Adrenal gland (tissue), 12 donors: ENCODE measurements around the gene FYB1. TPM values are rescaled to one million over a fixed set of nuclear protein-coding genes. Genes with fewer than 3 reads are reported as not detected.

Source experiments
- DNase-seq, 7 donors: peaks; one replicate each; pipeline ENCODE4 v3.0.0-alpha.2; 2019 to 2020
- H3K27ac ChIP-seq, 5 donors: fragments of 200-600 bp; sonication (generic) in 4 of 5; 1 replicate in 3 of 5; 2 replicates in 2 of 5; pipeline versions ENCODE4 v1.5.1 to v1.8.0; 2016 to 2020; ENCODE audit warnings: mild to moderate bottlenecking in 1 of 5
- H3K27me3 ChIP-seq: fragments of 200-600 bp; 2 replicates; pipeline ENCODE4 v1.8.0; 2021
- H3K36me3 ChIP-seq, 2 donors: fragments of 200-600 bp; replicated peaks in 1 of 2; 1 replicate in 1 of 2; 2 replicates in 1 of 2; pipeline versions ENCODE4 v1.5.1 to v1.8.0; 2018 to 2022
- H3K4me1 ChIP-seq, 2 donors: fragments of 200-600 bp; replicated peaks in 1 of 2; 1 replicate in 1 of 2; 2 replicates in 1 of 2; pipeline versions ENCODE4 v1.5.1 to v1.8.0; 2018 to 2021
- H3K4me3 ChIP-seq, 4 donors: fragments of 200-600 bp; sonication (generic) in 3 of 4; one replicate each; pipeline ENCODE4 v1.5.1; 2016 to 2018
- H3K9me3 ChIP-seq, 3 donors: fragments of 200-600 bp; sonication (generic) in 1 of 3; replicated peaks in 1 of 3; 1 replicate in 2 of 3; 2 replicates in 1 of 3; pipeline versions ENCODE4 v1.5.1 to v1.8.0; 2016 to 2021
- CTCF ChIP-seq, 6 experiments: fragments of 450-650 bp in 4 of 6; fragments of 200-600 bp in 2 of 6; sonication (generic) in 1 of 6; IDR thresholded peaks; 1 replicate in 5 of 6; 2 replicates in 1 of 6; pipeline versions ENCODE4 v1.5.1 to v1.8.0; 2016 to 2021; ENCODE audit warnings: antibody characterized with exemption in 6 of 6, mild to moderate bottlenecking in 2 of 6, moderate library complexity in 1 of 6
- POLR2A ChIP-seq, 2 donors: fragments of 450-650 bp; IDR thresholded peaks; one replicate each; pipeline ENCODE4 v1.6.1; 2017; ENCODE audit warnings: antibody characterized with exemption in 2 of 2, mild to moderate bottlenecking in 2 of 2, moderate library complexity in 1 of 2
- WGBS, 4 donors: extraction: QIAGEN DNeasy Blood & Tissue Kit in 2 of 4; methylation state at CpG; one replicate each; pipeline versions ENCODE4 v1.1.5 to v1.1.7; 2013 to 2017; 5-methylcytosine and 5-hydroxymethylcytosine counted together
- intact Hi-C, 2 donors: fragments of 100-400 bp; cut with DNase I; formaldehyde crosslinking; loops; one replicate each; pipeline versions ENCODE4 v1.14.1 to v1.15.0; 2022 to 2023
- polyA plus RNA-seq, 3 donors: library from polyadenylated mRNA; stranded (reverse); fragments of 200-250 nt in 2 of 3; fragments of 350-450 nt in 1 of 3; fragmentation: Illumina TruSeq in 1 of 3; extraction: RNeasy Lipid Tissue Mini Kit (QIAGEN cat#74804) in 1 of 3; gene quantifications; one replicate each; pipeline ENCODE4 v1.2.3, GENCODE V29; 2013 to 2014
- total RNA-seq, 9 donors: library from RNA; depleted of rRNA in 4 of 9; stranded (reverse); fragments of >200 nt in 4 of 9; fragments of 120-200 nt in 1 of 9; fragmentation: NEBNext Ultra II Directional in 1 of 9; extraction: Animal tissue kit (Norgen Biotek cat#: 25700) in 1 of 9; gene quantifications; one replicate each; pipeline versions ENCODE4 v1.1.0 to v1.2.4, GENCODE V29; 2013 to 2023
- donor health status: healthy with polysubstance abuse.
- donor health status: Bipolar disorder and iron deficiency.
- donor health status: DM: yes; HTN: yes; CAD: no.
- donor health status: DM: no; HTN: no; CAD: no.
- donor health status: DM: no; HTN: no; CAD: no.
- donor health status: DM: yes; HTN: yes; CAD: no.

The FYB1 gene
- total and polyA plus RNA-seq, 12 donors: 1.6 to 29.8 (median 13.6) TPM

- peaks cover 0 to 10% of the 10 kb centered on the region in 2 donors for H3K4me1 ChIP-seq
- no peak overlapping the region for H3K4me3 ChIP-seq
- no peak for DNase-seq
- no peaks in the 10 kb centered on the region for H3K9me3 ChIP-seq
- TF ChIP-seq POLR2A (IDR thresholded peaks at IDR 0.05): no peak
- TF ChIP-seq CTCF (IDR thresholded peaks at IDR 0.05): no peak
- no peak overlapping the region for H3K27ac ChIP-seq
- no peaks in the 10 kb centered on the region for H3K27me3 ChIP-seq
- intact Hi-C loops: no loop called here
- 77 to 86% (median 82%) methylated on average over 7 of the region's 7 CpGs for WGBS, 4 donors
- no peaks in the 10 kb centered on the region for H3K36me3 ChIP-seq
These were observed 54.6 kb downstream of the FYB1 start for GRCh38 chr5:39164529-39165402.

GRCh38 chr5:39164016-39164415, 55.3 kb downstream of the FYB1 start:
- Histone ChIP-seq H3K36me3 (no peaks in the 10 kb centered on the region), H3K4me1 (peaks cover 0 to 10% of the 10 kb centered on the region in 2 donors), H3K9me3 (no peaks in the 10 kb centered on the region), H3K27ac (no peak overlapping the region), H3K27me3 (no peaks in the 10 kb centered on the region), H3K4me3 (no peak overlapping the region)
- TF ChIP-seq POLR2A (IDR thresholded peaks at IDR 0.05): no peak
- TF ChIP-seq CTCF (IDR thresholded peaks at IDR 0.05): no peak
- WGBS, 4 donors: 21 to 64% (median 54%) methylated on average over 1 of the region's 1 CpG
- DNase-seq: no peak
- intact Hi-C loops: no loop called here

GRCh38 chr5:39161578-39161977, 57.8 kb downstream of the FYB1 start:
- Histone ChIP-seq H3K4me1 (no peaks in the 10 kb centered on the region), H3K9me3 (no peaks in the 10 kb centered on the region), H3K4me3 (no peak overlapping the region), H3K27ac (no peak overlapping the region), H3K27me3 (no peaks in the 10 kb centered on the region), H3K36me3 (no peaks in the 10 kb centered on the region)
- no peak for TF ChIP-seq POLR2A (IDR thresholded peaks at IDR 0.05)
- TF ChIP-seq CTCF (IDR thresholded peaks at IDR 0.05): no peak
- no peak for DNase-seq
- intact Hi-C loops: no loop called here

- WGBS, 4 donors: 63 to 73% (median 68%) methylated on average over 5 of the region's 5 CpGs
- H3K9me3 ChIP-seq: no peaks in the 10 kb centered on the region
- DNase-seq: no peak
- H3K36me3 ChIP-seq: no peaks in the 10 kb centered on the region
- no peak overlapping the region for H3K4me3 ChIP-seq
- intact Hi-C loops: no loop called here
- no peaks in the 10 kb centered on the region for H3K27me3 ChIP-seq
- TF ChIP-seq CTCF (IDR thresholded peaks at IDR 0.05): no peak
- no peak for TF ChIP-seq POLR2A (IDR thresholded peaks at IDR 0.05)
- no peaks in the 10 kb centered on the region for H3K4me1 ChIP-seq
- no peak overlapping the region for H3K27ac ChIP-seq
These were observed 58.7 kb downstream of the FYB1 start for GRCh38 chr5:39160576-39161213.
